ENCODE data around the gene ESPNL. TPM values are rescaled to one million over a fixed set of nuclear protein-coding genes. Genes with fewer than 3 reads are reported as not detected.

ESPNL gene
- total RNA-seq, 2 experiments from 2014 or later: 0.05 TPM; not detected in 1

- Mint-ChIP-seq H3K9me3 (no peaks in the 10 kb centered on the region), H3K27ac (no peak overlapping the region), H3K4me3 (no peak overlapping the region), H3K4me1 (peaks cover 3% of the 10 kb centered on the region), H3K27me3 (no peaks in the 10 kb centered on the region), H3K36me3 (ENCODE audit: low read depth) (no peaks in the 10 kb centered on the region)
- DNase-seq: no peak
- CTCF ChIA-PET: interaction anchor here (0.9 kb wide), 1 partner anchor 9 kb away, joined by 3 read pairs; no protein-coding TSS in a partner anchor
- POLR2A ChIA-PET: no interaction called here
Observed at GRCh38 chr2:238142382-238143205, 42.5 kb downstream of the ESPNL start.

GRCh38 chr2:238143239-238143951, 43.3 kb downstream of the ESPNL start:
- peaks cover 3% of the 10 kb centered on the region for H3K4me1 Mint-ChIP-seq
- H3K36me3 Mint-ChIP-seq (ENCODE audit: low read depth): no peaks in the 10 kb centered on the region
- CTCF ChIA-PET: interaction anchor here (1.0 kb wide), 1 partner anchor 9 kb away, joined by 3 read pairs; no protein-coding TSS in a partner anchor
- H3K27ac Mint-ChIP-seq: no peak overlapping the region
- DNase-seq: no peak
- POLR2A ChIA-PET: no interaction called here
- no peak overlapping the region for H3K4me3 Mint-ChIP-seq
- H3K27me3 Mint-ChIP-seq: no peaks in the 10 kb centered on the region
- no peaks in the 10 kb centered on the region for H3K9me3 Mint-ChIP-seq

- Mint-ChIP-seq H3K27ac (no peak overlapping the region), H3K4me3 (no peak overlapping the region), H3K4me1 (peaks cover 3% of the 10 kb centered on the region), H3K36me3 (ENCODE audit: low read depth) (no peaks in the 10 kb centered on the region), H3K27me3 (no peaks in the 10 kb centered on the region), H3K9me3 (no peaks in the 10 kb centered on the region)
- no peak for DNase-seq
- ChIA-PET POLR2A (no interaction called here), CTCF (interaction anchor here (1.0 kb wide), 1 partner anchor 8 kb away, joined by 3 read pairs; no protein-coding TSS in a partner anchor)
Observed at GRCh38 chr2:238144262-238144661, 44.1 kb downstream of the ESPNL start.

- Mint-ChIP-seq H3K36me3 (ENCODE audit: low read depth) (no peaks in the 10 kb centered on the region), H3K27ac (no peak overlapping the region), H3K9me3 (no peaks in the 10 kb centered on the region), H3K4me3 (no peak overlapping the region), H3K4me1 (peaks cover 3% of the 10 kb centered on the region), H3K27me3 (no peaks in the 10 kb centered on the region)
- no peak for DNase-seq
- ChIA-PET CTCF (no interaction called here), POLR2A (no interaction called here)
Observed at GRCh38 chr2:238145046-238145445, 44.9 kb downstream of the ESPNL start.

GRCh38 chr2:238145851-238146250, 45.7 kb downstream of the ESPNL start:
- no peaks in the 10 kb centered on the region for H3K36me3 Mint-ChIP-seq (ENCODE audit: low read depth)
- no peaks in the 10 kb centered on the region for H3K27me3 Mint-ChIP-seq
- ChIA-PET CTCF (interaction anchor here (1.1 kb wide), 1 partner anchor 11 kb away, joined by 3 read pairs; no protein-coding TSS in a partner anchor), POLR2A (no interaction called here)
- no peak overlapping the region for H3K27ac Mint-ChIP-seq
- H3K4me3 Mint-ChIP-seq: no peak overlapping the region
- H3K4me1 Mint-ChIP-seq: peaks cover 3% of the 10 kb centered on the region
- no peak for DNase-seq
- no peaks in the 10 kb centered on the region for H3K9me3 Mint-ChIP-seq

GRCh38 chr2:238146884-238147544, 46.9 kb downstream of the ESPNL start:
- CTCF ChIA-PET: interaction anchor here (0.7 kb wide), 1 partner anchor 729 kb away, joined by 4 read pairs; no protein-coding TSS in a partner anchor
- no peak overlapping the region for H3K4me3 Mint-ChIP-seq
- no peak for DNase-seq
- no peaks in the 10 kb centered on the region for H3K36me3 Mint-ChIP-seq (ENCODE audit: low read depth)
- H3K27me3 Mint-ChIP-seq: no peaks in the 10 kb centered on the region
- H3K27ac Mint-ChIP-seq: no peak overlapping the region
- H3K4me1 Mint-ChIP-seq: no peaks in the 10 kb centered on the region
- POLR2A ChIA-PET: interaction anchor here (0.7 kb wide), 1 partner anchor 23 kb away, joined by 4 read pairs; no protein-coding TSS in a partner anchor
- H3K9me3 Mint-ChIP-seq: no peaks in the 10 kb centered on the region

GRCh38 chr2:238148981-238149380, 48.8 kb downstream of the ESPNL start:
- ChIA-PET CTCF (no interaction called here), POLR2A (no interaction called here)
- Mint-ChIP-seq H3K4me1 (no peaks in the 10 kb centered on the region), H3K27me3 (no peaks in the 10 kb centered on the region), H3K4me3 (no peak overlapping the region), H3K9me3 (no peaks in the 10 kb centered on the region), H3K36me3 (ENCODE audit: low read depth) (no peaks in the 10 kb centered on the region), H3K27ac (no peak overlapping the region)
- no peak for DNase-seq

- H3K36me3 Mint-ChIP-seq (ENCODE audit: low read depth): no peaks in the 10 kb centered on the region
- CTCF ChIA-PET: no interaction called here
- no peak for DNase-seq
- H3K27me3 Mint-ChIP-seq: no peaks in the 10 kb centered on the region
- H3K4me1 Mint-ChIP-seq: no peaks in the 10 kb centered on the region
- H3K4me3 Mint-ChIP-seq: no peak overlapping the region
- POLR2A ChIA-PET: no interaction called here
- no peak overlapping the region for H3K27ac Mint-ChIP-seq
- no peaks in the 10 kb centered on the region for H3K9me3 Mint-ChIP-seq
Observed at GRCh38 chr2:238149841-238150572, 49.9 kb downstream of the ESPNL start.

GRCh38 chr2:238150686-238151085, 50.5 kb downstream of the ESPNL start:
- Mint-ChIP-seq H3K9me3 (no peaks in the 10 kb centered on the region), H3K4me1 (no peaks in the 10 kb centered on the region), H3K27ac (no peak overlapping the region), H3K4me3 (no peak overlapping the region), H3K36me3 (ENCODE audit: low read depth) (no peaks in the 10 kb centered on the region), H3K27me3 (no peaks in the 10 kb centered on the region)
- ChIA-PET CTCF (interaction anchor here (1.4 kb wide), 1 partner anchor 9 kb away, joined by 3 read pairs; no protein-coding TSS in a partner anchor), POLR2A (no interaction called here)
- no peak for DNase-seq

GRCh38 chr2:238151205-238151604, 51.1 kb downstream of the ESPNL start:
- no peaks in the 10 kb centered on the region for H3K9me3 Mint-ChIP-seq
- POLR2A ChIA-PET: no interaction called here
- CTCF ChIA-PET: interaction anchor here (1.4 kb wide), 1 partner anchor 9 kb away, joined by 3 read pairs; no protein-coding TSS in a partner anchor
- DNase-seq: no peak
- H3K4me3 Mint-ChIP-seq: no peak overlapping the region
- H3K27ac Mint-ChIP-seq: no peak overlapping the region
- H3K4me1 Mint-ChIP-seq: no peaks in the 10 kb centered on the region
- no peaks in the 10 kb centered on the region for H3K27me3 Mint-ChIP-seq
- H3K36me3 Mint-ChIP-seq (ENCODE audit: low read depth): no peaks in the 10 kb centered on the region

- Mint-ChIP-seq H3K4me3 (no peak overlapping the region), H3K9me3 (no peaks in the 10 kb centered on the region), H3K36me3 (ENCODE audit: low read depth) (no peaks in the 10 kb centered on the region), H3K27me3 (no peaks in the 10 kb centered on the region), H3K4me1 (no peaks in the 10 kb centered on the region), H3K27ac (no peak overlapping the region)
- DNase-seq: no peak
- POLR2A ChIA-PET: no interaction called here
- CTCF ChIA-PET: interaction anchor here (1.4 kb wide), 1 partner anchor 10 kb away, joined by 3 read pairs; no protein-coding TSS in a partner anchor
Observed at GRCh38 chr2:238151628-238152235, 51.6 kb downstream of the ESPNL start.
